ENCODE results near the gene ATP1A2. TPM values are rescaled to one million over a fixed set of nuclear protein-coding genes. Genes with fewer than 3 reads are reported as not detected.

ATP1A2 gene
- total and polyA plus RNA-seq, 4 donors = 0.09 to 1.5 (median 0.29) TPM

- no peak overlapping the region for H3K27ac ChIP-seq (ENCODE audit: low read depth in 1 of 2, low read length in 2 of 2)
- no peaks in the 10 kb centered on the region for H3K9me3 ChIP-seq (ENCODE audit: control insufficient read depth in 4 of 4, low read length in 3 of 4)
- H3K4me3 ChIP-seq (ENCODE audit: low read depth in 1 of 3, low read length in 3 of 3) = no peak overlapping the region
- DNase-seq (ENCODE audit: low spot score) = no peak
- WGBS = 97% methylated on average over 9 of the region's 9 CpGs
- no peak overlapping the region for H3K9ac ChIP-seq (ENCODE audit: low read depth in 1 of 2, low read length in 2 of 2)
- no peaks in the 10 kb centered on the region for H3K36me3 ChIP-seq (ENCODE audit: control insufficient read depth in 4 of 4, insufficient read depth in 3 of 4, low read depth in 1 of 4, low read length in 3 of 4)
- no peak for TF ChIP-seq GABPA (IDR thresholded peaks at IDR 0.05 in 1 of 2, conservative IDR thresholded peaks at IDR 0.05 in 1 of 2)
- no peak for TF ChIP-seq HNF4A (conservative IDR thresholded peaks at IDR 0.05)
- no peak for TF ChIP-seq FOXA1 (IDR thresholded peaks at IDR 0.05)
- TF ChIP-seq SP1 (IDR thresholded peaks at IDR 0.05) = no peak
- TF ChIP-seq CTCF (IDR thresholded peaks at IDR 0.05; ENCODE audit: low read depth, low read length, missing input control) = no peak
- no peak for TF ChIP-seq FOXA2 (IDR thresholded peaks at IDR 0.05)
- TF ChIP-seq, protein P1, sequence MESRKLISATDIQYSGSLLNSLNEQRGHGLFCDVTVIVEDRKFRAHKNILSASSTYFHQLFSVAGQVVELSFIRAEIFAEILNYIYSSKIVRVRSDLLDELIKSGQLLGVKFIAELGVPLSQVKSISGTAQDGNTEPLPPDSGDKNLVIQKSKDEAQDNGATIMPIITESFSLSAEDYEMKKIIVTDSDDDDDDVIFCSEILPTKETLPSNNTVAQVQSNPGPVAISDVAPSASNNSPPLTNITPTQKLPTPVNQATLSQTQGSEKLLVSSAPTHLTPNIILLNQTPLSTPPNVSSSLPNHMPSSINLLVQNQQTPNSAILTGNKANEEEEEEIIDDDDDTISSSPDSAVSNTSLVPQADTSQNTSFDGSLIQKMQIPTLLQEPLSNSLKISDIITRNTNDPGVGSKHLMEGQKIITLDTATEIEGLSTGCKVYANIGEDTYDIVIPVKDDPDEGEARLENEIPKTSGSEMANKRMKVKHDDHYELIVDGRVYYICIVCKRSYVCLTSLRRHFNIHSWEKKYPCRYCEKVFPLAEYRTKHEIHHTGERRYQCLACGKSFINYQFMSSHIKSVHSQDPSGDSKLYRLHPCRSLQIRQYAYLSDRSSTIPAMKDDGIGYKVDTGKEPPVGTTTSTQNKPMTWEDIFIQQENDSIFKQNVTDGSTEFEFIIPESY (IDR thresholded peaks at IDR 0.05) = no peak
- no peak for TF ChIP-seq EGR1 (IDR thresholded peaks at IDR 0.05; ENCODE audit: low read depth in 2 of 2)
- TF ChIP-seq, protein P2, sequence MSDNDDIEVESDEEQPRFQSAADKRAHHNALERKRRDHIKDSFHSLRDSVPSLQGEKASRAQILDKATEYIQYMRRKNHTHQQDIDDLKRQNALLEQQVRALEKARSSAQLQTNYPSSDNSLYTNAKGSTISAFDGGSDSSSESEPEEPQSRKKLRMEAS (IDR thresholded peaks at IDR 0.05) = no peak
- no peak for TF ChIP-seq RXRA (IDR thresholded peaks at IDR 0.05)
- TF ChIP-seq HNF4G (IDR thresholded peaks at IDR 0.05) = no peak
- TF ChIP-seq, protein P3, sequence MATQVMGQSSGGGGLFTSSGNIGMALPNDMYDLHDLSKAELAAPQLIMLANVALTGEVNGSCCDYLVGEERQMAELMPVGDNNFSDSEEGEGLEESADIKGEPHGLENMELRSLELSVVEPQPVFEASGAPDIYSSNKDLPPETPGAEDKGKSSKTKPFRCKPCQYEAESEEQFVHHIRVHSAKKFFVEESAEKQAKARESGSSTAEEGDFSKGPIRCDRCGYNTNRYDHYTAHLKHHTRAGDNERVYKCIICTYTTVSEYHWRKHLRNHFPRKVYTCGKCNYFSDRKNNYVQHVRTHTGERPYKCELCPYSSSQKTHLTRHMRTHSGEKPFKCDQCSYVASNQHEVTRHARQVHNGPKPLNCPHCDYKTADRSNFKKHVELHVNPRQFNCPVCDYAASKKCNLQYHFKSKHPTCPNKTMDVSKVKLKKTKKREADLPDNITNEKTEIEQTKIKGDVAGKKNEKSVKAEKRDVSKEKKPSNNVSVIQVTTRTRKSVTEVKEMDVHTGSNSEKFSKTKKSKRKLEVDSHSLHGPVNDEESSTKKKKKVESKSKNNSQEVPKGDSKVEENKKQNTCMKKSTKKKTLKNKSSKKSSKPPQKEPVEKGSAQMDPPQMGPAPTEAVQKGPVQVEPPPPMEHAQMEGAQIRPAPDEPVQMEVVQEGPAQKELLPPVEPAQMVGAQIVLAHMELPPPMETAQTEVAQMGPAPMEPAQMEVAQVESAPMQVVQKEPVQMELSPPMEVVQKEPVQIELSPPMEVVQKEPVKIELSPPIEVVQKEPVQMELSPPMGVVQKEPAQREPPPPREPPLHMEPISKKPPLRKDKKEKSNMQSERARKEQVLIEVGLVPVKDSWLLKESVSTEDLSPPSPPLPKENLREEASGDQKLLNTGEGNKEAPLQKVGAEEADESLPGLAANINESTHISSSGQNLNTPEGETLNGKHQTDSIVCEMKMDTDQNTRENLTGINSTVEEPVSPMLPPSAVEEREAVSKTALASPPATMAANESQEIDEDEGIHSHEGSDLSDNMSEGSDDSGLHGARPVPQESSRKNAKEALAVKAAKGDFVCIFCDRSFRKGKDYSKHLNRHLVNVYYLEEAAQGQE (IDR thresholded peaks at IDR 0.05) = no peak
- TF ChIP-seq YY1 (IDR thresholded peaks at IDR 0.05) = no peak
- TF ChIP-seq JUND (IDR thresholded peaks at IDR 0.05) = no peak
- no peak for TF ChIP-seq NR2F2 (IDR thresholded peaks at IDR 0.05)
- H3K4me1 ChIP-seq (ENCODE audit: control insufficient read depth in 4 of 4, insufficient read depth in 4 of 4, low read length in 3 of 4) = peaks cover 0 to 3% (median 0%) of the 10 kb centered on the region in 4 donors
- no peaks in the 10 kb centered on the region for H3K27me3 ChIP-seq (ENCODE audit: control insufficient read depth in 4 of 4, insufficient read depth in 4 of 4, low read length in 3 of 4)
Observed at GRCh38 chr1:160127381-160127780, 11.8 kb downstream of the ATP1A2 start.

- Histone ChIP-seq H3K27me3 (ENCODE audit: control insufficient read depth in 4 of 4, insufficient read depth in 4 of 4, low read length in 3 of 4) (no peaks in the 10 kb centered on the region), H3K4me3 (ENCODE audit: low read depth in 1 of 3, low read length in 3 of 3) (no peak overlapping the region), H3K4me1 (ENCODE audit: control insufficient read depth in 4 of 4, insufficient read depth in 4 of 4, low read length in 3 of 4) (peaks cover 0 to 3% (median 0%) of the 10 kb centered on the region in 4 donors), H3K9me3 (ENCODE audit: control insufficient read depth in 4 of 4, low read length in 3 of 4) (no peaks in the 10 kb centered on the region), H3K9ac (ENCODE audit: low read depth in 1 of 2, low read length in 2 of 2) (no peak overlapping the region), H3K36me3 (ENCODE audit: control insufficient read depth in 4 of 4, insufficient read depth in 3 of 4, low read depth in 1 of 4, low read length in 3 of 4) (no peaks in the 10 kb centered on the region), H3K27ac (ENCODE audit: low read depth in 1 of 2, low read length in 2 of 2) (no peak overlapping the region)
- WGBS = 68% methylated on average over 7 of the region's 7 CpGs
- DNase-seq (ENCODE audit: low spot score) = no peak
- TF ChIP-seq RXRA (IDR thresholded peaks at IDR 0.05) (no peak), HNF4G (IDR thresholded peaks at IDR 0.05) (no peak), EGR1 (IDR thresholded peaks at IDR 0.05; ENCODE audit: low read depth in 2 of 2) (no peak), HNF4A (conservative IDR thresholded peaks at IDR 0.05) (no peak), FOXA1 (IDR thresholded peaks at IDR 0.05) (no peak), FOXA2 (IDR thresholded peaks at IDR 0.05) (no peak), RAD21 (IDR thresholded peaks at IDR 0.05) (no peak), CTCF (IDR thresholded peaks at IDR 0.05; ENCODE audit: low read depth, low read length, missing input control) (no peak), TAF1 (conservative IDR thresholded peaks at IDR 0.05) (no peak)
- TF ChIP-seq, protein P2 (IDR thresholded peaks at IDR 0.05) = no peak
Observed at GRCh38 chr1:160127865-160128523, 12.4 kb downstream of the ATP1A2 start.
